Measurements from ENCODE around the gene REEP6.

Gene REEP6

DNA sequence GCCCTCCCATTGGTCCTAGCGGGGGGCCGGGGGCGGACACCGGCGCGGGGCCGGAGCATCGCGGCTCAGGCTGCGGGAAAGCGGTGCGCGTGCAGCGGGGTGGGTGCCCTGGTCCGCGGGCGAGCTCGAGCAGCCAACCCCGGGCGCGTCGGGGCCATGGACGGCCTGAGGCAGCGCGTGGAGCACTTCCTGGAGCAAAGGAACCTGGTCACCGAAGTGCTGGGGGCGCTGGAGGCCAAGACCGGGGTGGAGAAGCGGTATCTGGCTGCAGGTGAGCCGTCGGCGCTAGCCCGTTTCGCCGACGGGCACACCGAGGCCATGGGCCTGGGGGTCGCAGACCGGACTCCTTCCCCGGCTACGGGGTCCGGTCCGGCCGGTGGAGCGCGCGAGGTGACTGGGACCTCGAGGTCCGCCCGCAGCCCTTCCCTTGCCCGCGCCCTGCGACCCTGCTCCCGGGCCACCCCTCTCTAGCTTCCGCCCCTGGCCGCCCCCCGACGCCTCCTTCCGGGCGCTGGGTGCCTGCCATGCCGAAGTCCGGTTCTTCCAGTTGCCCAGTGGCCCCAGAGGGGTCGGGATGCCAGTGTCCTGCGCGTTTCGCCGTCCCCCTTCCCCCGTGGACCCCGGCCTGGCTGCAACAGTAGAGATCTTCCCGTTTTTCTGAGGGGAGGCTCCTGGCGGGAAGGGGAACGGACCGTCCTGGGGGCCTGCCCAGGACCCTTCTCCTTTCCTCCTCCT is at the start of gene REEP6:
TSS of gene REEP6 (plus strand) at position 68 of the 735 bp plus-strand sequence. CDS start at position 157, 89 bp downstream.
- DNase-seq = no peak

DNA sequence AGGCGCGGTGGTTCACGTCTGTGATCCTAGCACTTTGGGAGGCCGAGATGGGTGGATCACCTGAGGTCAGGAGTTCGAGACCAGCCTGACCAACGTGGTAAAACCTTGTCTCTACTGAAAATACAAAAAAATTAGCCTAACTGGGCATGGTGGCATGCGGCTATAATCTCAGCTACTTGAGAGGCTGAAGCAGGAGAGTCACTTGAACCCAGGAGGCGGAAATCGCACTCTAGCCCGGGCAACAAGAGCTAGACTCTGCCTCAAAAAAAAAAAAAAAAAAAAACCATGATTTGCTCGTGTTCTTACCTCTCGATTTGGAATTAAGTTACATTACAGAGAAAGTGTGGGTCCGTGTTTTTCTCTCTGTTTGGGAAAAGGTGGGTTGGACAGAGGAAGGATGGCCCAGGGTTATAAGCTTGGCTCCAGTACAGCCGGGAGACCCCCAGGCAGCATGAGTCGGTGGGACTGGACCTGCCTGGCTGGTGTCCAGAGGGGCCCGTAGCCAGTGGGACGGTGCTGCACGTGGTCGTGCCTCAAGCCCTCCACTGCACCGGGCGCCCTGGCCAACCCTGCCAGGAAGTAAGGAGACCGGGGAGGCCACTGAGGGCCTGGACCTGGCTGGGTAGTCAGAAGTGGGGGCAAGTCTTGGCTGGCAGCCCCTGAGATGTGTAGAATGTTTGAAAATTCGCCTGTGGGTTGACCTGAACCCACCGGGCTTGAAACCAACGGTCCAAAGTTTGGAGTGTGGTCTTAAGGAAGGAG is 49.1 kb upstream of the REEP6 start:
- no peak for DNase-seq

DNA sequence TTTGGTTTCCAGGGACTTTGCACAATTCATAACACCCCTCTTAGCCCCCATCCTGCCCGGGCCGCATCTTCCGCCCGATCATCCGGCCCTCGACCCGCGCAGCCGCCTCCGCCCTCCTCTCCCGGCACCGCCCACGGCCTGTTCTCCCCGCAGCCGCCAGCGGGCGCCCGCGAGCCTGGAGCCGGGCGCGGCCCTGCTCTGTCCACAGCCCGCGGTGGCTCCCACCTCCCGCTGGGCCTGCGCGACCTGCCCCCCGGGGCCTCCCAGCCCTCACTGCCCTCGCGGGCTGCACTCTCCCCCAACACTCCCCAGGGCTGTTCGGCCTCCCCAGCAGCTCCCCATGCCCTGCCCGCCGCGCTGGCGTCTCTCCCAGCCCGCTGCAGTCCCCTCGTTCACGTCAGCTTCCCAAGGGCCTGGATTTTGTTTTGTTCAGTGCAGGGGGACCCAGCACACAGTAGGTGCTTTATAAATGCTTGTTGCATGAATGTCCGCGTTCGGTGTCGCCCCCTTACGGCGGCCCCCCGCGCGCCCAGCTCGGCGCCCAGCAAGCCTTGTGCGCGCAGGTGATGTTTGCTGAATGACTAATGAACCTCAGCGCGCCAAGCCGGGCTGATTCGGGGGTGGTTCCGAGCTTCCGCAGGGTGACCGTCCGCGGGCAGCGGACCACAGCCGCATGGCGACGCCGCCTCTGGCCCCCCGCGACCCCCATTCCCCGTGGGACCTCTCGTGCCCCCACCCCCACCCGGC is 45.6 kb upstream of the REEP6 start:
- DNase-seq = peak; percentile 12

DNA sequence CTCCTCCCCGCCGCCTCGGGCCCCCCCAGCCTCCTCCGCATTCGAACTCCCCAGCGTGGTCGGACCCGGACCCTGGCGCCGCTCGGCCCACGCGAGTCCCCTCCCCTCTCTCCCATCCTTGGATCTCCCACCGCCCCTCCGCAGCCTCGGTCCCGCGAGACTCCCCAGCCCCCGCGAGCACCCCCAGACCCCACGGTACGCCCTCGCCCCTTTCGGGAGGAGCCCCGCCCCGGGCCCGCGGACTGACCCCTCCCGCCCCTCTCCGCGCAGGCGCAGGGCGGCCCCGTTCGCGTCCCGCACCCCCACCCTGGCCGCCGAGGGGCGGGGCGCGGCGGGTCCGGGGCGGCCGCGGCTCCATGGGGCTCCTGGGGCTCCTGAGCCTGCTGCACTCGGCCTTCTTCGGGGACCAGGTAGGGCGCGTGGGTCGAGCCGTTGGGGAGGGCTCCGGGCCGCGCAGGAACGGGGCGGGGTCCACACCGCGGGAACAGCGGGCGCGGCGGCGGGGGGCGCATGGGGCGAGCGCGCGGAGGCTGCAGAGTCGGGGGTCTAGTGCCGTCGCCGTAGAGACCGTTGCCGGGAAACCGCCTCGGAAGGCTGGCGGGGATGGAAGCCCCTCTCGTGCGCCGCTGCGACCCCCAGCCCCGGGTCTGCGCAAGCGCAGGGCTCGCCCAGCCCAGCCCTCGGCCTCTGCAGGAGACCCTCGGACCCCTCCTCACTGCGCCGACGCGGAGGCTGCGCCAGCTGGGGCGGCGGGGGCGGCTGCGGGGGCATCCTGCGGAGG is 44.9 kb upstream of the REEP6 start:
- DNase-seq = no peak

DNA sequence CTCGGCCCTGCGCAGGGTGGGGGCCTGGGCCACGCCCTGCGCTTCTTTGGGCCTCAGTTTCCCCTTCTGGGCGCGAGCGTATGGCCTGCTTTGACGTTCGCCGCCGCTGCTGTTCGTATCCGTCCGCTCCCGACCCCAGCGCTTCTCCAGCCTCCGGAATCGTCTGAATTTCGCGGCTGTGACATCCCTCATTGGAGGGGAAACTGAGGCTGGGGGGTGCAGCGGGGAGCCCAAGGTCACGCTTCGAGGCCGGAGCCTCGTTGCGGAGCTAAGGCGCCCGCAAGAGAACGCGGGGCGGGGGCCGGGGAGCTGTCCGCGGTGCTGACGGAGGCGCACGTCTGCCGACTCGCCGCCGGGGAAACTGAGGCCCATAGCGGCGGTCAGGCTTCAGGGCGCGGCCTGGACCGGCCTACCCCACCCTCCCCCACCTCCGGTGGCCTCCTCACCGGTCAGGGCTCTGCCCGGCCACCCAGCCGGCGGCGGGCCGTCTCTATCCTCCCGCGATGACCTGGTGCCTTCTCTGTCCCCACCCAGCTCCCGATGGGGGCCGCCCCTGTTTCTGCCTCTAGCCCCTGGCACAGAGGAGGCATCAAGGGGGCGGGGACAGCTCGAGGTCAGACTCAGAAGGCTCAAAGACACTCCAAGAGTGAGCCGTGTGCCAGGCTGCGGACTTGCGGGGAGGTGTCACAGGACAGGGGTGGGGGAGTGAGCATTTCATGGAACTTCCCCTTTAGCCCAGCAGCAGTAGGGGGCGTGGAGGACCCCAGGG is 44.1 kb upstream of the REEP6 start:
- no peak for DNase-seq

DNA sequence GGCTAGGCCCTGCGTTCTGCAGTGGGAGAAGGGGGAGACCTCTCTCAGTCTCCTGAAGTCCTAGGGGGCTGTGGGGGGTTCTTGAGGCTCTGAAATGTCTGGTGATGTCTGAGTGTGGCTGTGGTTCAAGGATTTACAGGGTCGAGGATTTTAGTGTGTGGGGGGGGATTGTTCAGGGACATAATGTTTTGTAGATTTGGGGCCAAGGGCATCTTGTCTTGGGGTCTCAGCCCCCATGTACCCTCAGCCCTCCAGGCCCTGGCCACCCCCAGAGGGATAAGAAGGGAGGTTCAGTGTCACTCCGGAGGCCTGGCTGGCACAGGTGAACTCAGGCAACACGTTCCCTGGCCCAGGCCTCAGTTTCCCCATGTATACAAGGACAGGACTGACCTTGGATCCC is 43.5 kb upstream of the REEP6 start:
- no peak for DNase-seq

DNA sequence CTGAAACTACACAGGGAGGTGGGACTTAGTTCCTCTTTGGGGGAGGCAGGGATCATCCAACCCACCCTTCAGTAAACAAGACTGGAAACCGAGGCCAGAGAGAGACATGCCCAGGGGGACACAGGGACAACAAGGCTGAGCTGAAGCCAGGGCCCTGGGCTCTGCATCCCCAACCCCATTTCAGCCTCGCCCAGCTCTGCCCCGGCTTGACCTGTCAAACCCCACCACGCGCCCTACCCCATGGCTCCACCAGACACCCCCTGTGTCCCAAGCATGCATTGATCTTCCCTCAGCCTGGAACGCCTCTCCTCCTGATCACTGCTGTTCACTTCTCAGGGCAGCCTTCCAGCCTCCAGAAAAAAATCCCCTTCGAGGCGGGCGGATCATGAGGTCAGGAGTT is 43.0 kb upstream of the REEP6 start:
- no peak for DNase-seq

DNA sequence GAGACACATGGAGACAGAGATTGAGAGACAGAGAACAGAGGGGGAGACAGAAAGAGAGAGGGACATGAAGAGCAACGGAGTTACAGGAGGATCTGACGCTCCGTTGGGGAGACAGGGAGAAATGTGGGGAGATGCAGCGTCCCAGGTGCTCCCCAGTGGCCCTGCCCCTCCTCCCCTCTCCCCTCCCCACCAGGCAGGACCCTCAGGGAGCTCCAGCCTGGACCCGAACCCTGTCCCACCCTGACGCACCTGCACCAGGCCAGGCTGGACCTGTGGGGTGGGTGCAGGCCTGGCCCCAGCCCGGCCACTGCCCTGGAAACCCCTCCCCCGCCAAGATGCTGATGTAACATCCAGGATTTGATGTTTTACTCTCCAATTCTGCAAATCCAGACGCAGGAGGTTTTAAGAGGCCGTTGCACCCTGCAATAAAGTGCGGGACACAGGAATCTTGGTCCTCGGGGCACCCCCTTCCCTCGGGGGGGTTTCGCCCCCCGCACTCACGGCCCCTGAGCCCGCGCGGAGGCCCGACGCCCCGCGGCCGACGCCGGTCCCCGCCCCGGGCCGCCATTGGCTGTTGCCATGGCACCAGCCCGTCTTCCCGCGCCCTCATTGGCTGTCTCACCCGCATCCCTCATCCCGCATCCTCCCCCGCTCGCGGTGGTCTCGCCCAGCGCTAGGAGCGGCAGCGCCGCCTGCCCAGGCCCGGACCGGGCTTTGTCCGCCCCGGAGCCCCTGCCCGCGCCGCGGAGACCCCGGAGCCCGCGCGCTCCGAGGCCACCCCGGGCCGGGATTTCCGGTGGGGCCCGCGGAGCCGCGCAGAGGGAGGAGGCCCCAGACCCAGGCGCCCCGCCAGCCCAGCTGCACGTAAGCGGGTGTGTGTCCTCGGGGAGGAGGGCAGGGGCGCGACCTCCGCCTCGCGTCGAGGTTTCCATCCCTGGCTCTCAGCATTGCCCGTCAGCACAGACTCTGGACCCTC is 41.2 kb upstream of the REEP6 start, which contains the start of gene APC2:
TSS of gene APC2 (plus strand) at position 655 of the 976 bp plus-strand sequence. CDS start 2,881 bp downstream, outside the sequence.
- no peak for DNase-seq

DNA sequence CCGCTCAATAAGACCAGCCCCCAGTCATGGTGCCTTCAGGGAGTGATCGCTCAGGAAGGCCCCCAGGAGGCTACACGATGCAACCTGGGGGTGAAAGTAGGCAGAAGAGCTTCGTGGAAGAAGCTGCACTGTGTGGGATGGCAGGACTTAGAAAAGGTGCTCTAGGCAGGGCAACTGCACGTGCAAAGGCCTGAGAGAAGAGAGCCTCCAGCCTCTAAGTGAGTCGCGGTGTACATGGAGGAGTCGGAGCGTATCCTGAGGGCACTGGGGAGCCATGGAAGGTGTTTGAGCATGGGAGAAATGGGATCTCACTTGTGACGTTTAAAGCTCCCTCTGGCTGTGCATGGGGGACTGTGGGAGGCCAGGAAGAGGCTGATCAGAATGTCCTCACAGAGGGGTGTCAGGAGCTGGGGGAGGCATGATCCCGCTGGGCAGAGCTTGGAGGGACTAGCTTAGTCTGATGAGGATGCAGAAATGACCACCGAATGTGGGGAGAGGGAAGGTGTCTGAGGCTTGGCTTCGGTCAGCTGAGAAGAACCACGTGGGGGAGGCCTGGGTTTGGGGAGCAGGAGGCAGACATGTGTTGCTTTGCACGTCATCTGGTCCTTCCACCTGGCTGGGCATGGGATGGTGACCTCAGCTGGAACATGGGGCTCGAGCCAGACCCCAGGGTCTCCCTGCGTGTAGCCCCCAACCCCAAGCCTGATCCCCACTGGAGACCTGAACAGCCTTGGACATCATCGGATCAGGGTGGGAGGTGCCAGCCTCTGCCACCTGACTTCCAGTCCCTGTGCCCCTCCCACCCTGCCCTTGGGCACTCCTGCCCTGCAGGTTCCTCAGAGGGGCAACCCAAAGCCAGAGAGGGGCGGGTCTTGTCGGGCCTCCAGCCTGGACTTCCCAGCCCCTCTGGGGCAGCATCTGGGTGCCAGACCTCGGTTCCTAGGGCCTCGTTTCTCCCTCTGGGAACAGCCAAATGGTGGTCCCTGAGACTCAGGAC is 39.9 kb upstream of the REEP6 start:
- no peak for DNase-seq

DNA sequence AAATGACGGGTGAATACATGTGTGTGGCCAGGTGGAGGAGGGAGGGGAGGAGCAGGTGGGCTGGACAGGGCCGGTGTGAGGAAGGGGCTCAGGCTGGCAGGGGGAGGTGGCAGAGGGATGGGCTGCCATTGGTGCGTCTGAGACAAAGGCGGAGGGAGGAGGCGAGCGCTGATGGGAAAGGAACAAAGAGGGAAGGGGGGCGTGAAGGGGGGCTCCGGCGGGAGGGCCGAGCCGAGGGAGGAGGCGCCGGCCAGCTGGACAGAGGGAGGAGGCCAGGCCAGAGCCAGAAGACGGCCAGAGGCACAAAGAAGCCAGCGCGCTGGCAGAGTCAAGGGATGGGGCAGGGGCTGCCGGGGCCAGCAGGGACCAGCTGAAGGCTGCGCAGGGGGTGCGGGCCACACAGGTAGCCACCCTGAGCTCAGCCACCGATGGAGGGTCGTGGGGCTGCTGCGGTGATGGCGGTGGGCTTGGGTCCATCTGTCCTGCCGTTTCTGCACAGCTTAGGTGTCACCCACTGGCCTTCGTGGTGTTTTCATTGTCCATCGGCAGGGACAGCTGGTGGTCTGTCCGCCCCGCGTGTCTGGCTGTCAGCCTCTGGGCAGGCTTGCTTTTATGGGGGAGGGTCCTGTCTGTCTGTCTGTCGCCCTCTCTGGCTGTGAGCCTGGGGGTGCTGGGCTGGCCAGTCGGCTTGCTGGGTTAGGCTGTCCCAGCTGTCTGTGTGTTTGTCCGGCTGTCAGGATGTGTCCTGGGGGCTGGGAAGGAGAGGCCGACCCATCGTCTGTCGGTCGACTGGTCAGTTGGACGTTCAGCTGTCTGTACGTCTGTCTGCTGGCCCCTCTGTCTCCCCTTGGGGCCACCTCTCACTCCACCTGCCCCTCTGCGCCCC is 38.8 kb upstream of the REEP6 start:
- DNase-seq = no peak

DNA sequence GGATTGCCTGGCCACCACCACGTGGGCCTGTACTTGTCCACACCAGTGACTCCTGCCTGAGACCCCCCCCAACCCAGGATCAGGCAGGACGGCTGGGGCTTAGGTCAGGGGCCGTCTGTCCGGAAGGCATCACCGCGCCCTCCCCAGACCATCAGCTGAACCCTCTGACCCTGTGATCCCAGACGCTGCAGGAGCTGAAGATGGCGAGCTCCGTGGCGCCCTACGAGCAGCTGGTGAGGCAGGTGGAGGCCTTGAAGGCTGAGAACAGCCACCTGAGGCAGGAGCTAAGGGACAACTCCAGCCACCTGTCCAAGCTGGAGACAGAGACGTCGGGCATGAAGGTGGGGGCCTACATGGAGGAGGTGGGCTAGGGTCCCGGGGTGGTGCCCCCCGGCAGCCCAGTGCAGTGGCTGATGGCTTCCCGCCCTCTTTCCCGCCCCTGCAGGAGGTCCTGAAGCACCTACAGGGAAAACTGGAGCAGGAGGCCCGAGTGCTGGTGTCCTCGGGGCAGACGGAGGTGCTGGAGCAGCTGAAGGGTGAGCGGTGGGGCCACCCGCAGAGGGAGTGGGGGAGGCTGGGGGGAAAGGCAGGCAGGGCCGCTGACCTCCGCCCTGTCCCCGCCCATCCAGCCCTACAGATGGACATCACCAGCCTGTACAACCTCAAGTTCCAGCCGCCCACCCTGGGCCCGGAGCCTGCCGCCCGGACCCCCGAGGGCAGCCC is 38.0 kb upstream of the REEP6 start:
- DNase-seq = no peak

DNA sequence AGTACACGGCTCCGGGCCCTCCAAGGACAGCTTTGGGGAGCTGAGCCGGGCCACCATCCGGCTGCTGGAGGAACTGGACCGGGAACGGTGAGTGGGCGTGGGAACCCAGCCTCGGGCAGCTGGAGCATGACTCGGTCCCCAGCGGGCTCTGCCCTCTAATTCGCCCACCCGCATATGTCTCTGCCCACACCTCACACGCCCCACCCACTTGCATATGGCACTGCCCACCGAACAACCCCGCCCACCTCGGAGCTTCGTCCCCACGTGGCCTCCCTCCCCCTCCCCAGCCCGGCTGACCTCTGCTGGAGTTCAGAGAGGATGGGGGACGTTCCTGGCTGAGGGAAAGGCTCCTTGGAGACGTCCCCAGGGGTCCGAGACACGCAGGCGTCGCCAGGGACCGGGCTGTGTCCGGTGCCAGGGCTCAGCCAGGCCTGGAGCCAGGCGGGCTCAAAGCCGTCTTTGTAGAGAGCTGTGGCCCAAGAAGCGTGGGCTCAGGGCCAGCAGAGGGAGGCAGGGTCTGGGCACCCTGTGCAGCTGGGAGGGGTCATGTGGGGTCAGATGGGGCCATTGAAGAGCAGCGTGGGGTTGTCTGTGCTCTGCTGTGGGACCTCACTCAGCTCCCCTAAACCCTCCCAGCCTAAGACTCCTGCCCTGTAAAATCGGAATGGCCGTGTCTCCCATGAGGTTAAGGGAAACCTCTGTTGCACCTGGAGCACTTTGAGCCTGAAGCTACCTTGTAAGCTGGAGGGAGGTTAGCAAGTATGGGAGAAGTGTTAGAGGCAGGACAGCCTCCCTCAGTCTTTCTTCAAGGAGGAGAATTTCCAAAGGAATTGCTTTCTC is 37.2 kb upstream of the REEP6 start:
- DNase-seq = no peak

DNA sequence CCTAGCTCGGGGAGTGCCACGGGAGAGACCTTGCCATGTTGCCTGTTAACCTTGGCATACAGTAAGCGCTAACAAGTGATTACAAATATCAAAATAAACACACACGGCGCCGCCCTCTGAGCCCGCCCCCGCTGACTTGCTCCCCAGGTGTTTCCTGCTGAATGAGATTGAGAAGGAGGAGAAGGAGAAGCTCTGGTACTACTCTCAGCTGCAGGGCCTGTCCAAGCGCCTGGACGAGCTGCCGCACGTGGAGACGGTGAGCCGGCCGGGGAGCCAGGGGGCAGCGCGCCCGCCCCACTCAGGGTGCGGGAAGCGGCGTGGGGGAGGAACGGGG is 36.0 kb upstream of the REEP6 start:
- peak; percentile 24 for DNase-seq

DNA sequence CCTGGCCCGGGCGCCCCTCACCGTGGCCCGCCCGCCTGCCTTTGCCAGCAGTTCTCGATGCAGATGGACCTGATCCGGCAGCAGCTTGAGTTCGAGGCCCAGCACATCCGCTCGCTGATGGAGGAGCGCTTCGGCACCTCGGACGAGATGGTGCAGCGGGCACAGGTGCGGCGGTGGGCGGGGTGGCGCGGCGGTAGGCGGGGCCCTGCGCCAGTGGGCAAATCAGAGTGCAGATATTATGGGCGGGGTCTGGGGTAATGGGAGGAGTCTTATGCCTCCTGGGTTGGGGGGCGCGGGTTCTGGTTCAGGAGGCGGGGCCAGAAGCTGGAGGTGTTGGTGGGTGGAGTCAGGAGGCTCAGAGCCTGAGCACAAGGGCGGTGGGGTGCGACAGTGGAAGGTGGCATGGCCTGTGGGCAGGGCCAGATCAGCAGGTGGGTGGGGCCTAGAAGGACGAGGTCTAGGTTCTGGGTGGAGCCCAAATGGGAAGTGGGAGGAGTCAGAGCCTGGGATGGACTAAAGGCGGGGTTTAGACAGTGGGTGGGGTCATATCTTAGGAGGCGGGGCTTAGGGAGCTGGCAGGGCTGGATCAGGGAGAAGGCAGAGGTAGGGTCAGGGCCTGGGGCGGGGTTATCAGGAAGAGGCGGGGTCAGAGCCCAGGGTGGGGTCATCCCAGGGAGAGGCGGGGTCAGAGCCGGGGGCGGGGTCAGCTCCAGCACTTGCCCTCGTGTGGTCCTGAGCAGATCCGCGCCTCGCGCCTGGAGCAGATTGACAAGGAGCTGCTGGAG is 35.5 kb upstream of the REEP6 start:
- peak; percentile 90 for DNase-seq

DNA sequence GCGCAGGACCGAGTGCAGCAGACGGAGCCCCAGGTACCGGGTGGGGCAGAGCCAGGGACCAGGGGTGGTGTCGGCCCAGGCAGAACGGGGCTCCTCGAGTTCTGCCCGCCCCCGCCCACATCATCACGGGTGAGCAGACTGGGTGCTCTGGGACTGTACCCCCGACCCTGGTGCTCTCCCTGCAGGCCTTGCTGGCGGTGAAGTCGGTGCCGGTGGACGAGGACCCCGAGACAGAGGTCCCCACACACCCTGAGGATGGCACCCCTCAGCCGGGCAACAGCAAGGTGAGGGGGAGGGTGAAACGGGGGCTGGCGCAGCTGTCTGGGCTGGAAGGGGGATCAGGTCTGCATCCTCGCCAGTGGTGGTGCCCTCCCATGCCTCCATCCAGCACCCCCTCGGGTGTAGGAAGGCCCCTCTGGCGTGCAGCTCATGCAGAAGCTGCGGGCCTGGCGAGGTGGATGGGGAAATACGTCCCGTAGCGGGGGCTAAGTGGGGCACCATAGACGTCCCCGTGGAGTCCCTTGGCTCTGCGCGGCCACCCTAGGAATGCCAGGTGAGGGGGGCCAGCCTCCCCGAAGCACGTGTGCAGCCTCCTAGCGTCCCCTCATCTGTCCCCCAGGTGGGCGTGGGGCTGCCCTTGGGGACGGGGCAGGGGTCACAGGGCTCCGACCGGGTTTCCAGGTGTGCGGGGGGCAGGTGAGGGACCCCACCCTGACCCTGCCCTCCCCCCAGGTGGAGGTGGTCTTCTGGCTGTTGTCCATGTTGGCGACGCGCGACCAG is 34.7 kb upstream of the REEP6 start:
- no peak for DNase-seq
